Measurements from ENCODE around the gene CTNNA3. TPM values are rescaled to one million over a fixed set of nuclear protein-coding genes. Genes with fewer than 3 reads are reported as not detected.

The CTNNA3 gene
- total and polyA plus RNA-seq, 4 donors = 0.16 to 2.4 (median 1.4) TPM

GRCh38 chr10:66881814-66882213 is 814.2 kb downstream of the CTNNA3 start:
- Histone ChIP-seq H3K4me3 (ENCODE audit: low read depth in 1 of 3, low read length in 3 of 3) (no peak overlapping the region), H3K9me3 (ENCODE audit: control insufficient read depth in 4 of 4, low read length in 3 of 4) (no peaks in the 10 kb centered on the region), H3K27ac (ENCODE audit: low read depth in 1 of 2, low read length in 2 of 2) (no peak overlapping the region), H3K27me3 (ENCODE audit: control insufficient read depth in 4 of 4, insufficient read depth in 4 of 4, low read length in 3 of 4) (no peaks in the 10 kb centered on the region), H3K9ac (ENCODE audit: low read depth in 1 of 2, low read length in 2 of 2) (no peak overlapping the region), H3K36me3 (ENCODE audit: control insufficient read depth in 4 of 4, insufficient read depth in 3 of 4, low read depth in 1 of 4, low read length in 3 of 4) (no peaks in the 10 kb centered on the region), H3K4me1 (ENCODE audit: control insufficient read depth in 4 of 4, insufficient read depth in 4 of 4, low read length in 3 of 4) (no peaks in the 10 kb centered on the region)
- TF ChIP-seq JUND (IDR thresholded peaks at IDR 0.05) (no peak), TAF1 (conservative IDR thresholded peaks at IDR 0.05) (no peak), HNF4A (conservative IDR thresholded peaks at IDR 0.05) (no peak)
- 79% methylated on average over 3 of the region's 3 CpGs for WGBS
- DNase-seq (ENCODE audit: low spot score) = no peak

GRCh38 chr10:66880826-66881225 is 815.2 kb downstream of the CTNNA3 start:
- Histone ChIP-seq H3K4me3 (ENCODE audit: low read depth in 1 of 3, low read length in 3 of 3) (no peak overlapping the region), H3K27ac (ENCODE audit: low read depth in 1 of 2, low read length in 2 of 2) (no peak overlapping the region), H3K9ac (ENCODE audit: low read depth in 1 of 2, low read length in 2 of 2) (no peak overlapping the region), H3K4me1 (ENCODE audit: control insufficient read depth in 4 of 4, insufficient read depth in 4 of 4, low read length in 3 of 4) (no peaks in the 10 kb centered on the region), H3K27me3 (ENCODE audit: control insufficient read depth in 4 of 4, insufficient read depth in 4 of 4, low read length in 3 of 4) (no peaks in the 10 kb centered on the region), H3K36me3 (ENCODE audit: control insufficient read depth in 4 of 4, insufficient read depth in 3 of 4, low read depth in 1 of 4, low read length in 3 of 4) (no peaks in the 10 kb centered on the region), H3K9me3 (ENCODE audit: control insufficient read depth in 4 of 4, low read length in 3 of 4) (no peaks in the 10 kb centered on the region)
- WGBS = 92% methylated on average over 2 of the region's 2 CpGs
- TF ChIP-seq TAF1 (conservative IDR thresholded peaks at IDR 0.05) (no peak), REST (IDR thresholded peaks at IDR 0.05) (no peak), JUND (IDR thresholded peaks at IDR 0.05) (no peak), EGR1 (IDR thresholded peaks at IDR 0.05; ENCODE audit: low read depth in 2 of 2) (no peak), RXRA (IDR thresholded peaks at IDR 0.05) (no peak), ZBTB33 (IDR thresholded peaks at IDR 0.05) (no peak), MAX (IDR thresholded peaks at IDR 0.05) (no peak), FOXA2 (IDR thresholded peaks at IDR 0.05) (no peak), GABPA (IDR thresholded peaks at IDR 0.05 in 1 of 2, conservative IDR thresholded peaks at IDR 0.05 in 1 of 2) (no peak), YY1 (IDR thresholded peaks at IDR 0.05) (no peak), SP1 (IDR thresholded peaks at IDR 0.05) (no peak), HNF4A (conservative IDR thresholded peaks at IDR 0.05) (no peak), FOXA1 (IDR thresholded peaks at IDR 0.05) (no peak), HNF4G (IDR thresholded peaks at IDR 0.05) (no peak), CTCF (IDR thresholded peaks at IDR 0.05; ENCODE audit: low read depth, low read length, missing input control) (no peak), ATF3 (IDR thresholded peaks at IDR 0.05) (no peak), NR2F2 (IDR thresholded peaks at IDR 0.05) (no peak)
- no peak for DNase-seq (ENCODE audit: low spot score)
